Measurements from ENCODE around the gene CACNA1S. TPM values are rescaled to one million over a fixed set of nuclear protein-coding genes. Genes with fewer than 3 reads are reported as not detected.

The CACNA1S gene
- total RNA-seq, 1 experiment from 2014 or later = not detected

DNA sequence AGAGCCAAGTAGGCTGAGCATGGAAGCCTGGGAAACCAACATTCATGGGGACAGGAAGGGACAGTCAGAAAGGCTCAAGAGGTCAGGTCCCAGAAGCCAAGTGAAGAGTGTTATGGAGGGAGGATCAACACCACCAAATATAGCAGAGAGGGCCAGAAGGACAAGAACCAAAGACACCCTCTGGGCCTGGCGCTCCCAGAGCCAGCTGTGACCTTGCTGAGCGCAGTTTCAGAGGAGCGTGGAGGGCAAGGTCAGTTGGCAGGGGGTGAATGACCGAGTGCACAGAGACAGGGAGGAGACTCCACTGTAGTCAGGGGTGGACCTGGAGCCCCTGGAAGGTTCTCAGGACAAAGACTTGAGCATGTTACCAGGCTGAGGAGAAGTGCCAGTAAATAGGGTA, 19.2 kb upstream of the CACNA1S start:
- in situ Hi-C loops (cut with HindIII; ENCODE audit: low pct_unique_long_range_greater_than_20kb, low sequenced_read_pairs) (no loop called here), intact Hi-C loops (cut with micrococcal nuclease; ENCODE audit: unreplicated experiment) (no loop called here)
- DNase-seq (ENCODE audit: low read depth, low spot score) (no peak), ATAC-seq (no peak)
- TF ChIP-seq SIN3A (IDR thresholded peaks at IDR 0.05; ENCODE audit: borderline replicate concordance, insufficient read depth, low read depth, low read length) (no peak), POLR2AphosphoS5 (IDR thresholded peaks at IDR 0.05; ENCODE audit: low read depth, low read length) (no peak), TCF7L2 (IDR thresholded peaks at IDR 0.05; ENCODE audit: low read depth, low read length) (no peak)
- TF ChIP-seq, protein P1, sequence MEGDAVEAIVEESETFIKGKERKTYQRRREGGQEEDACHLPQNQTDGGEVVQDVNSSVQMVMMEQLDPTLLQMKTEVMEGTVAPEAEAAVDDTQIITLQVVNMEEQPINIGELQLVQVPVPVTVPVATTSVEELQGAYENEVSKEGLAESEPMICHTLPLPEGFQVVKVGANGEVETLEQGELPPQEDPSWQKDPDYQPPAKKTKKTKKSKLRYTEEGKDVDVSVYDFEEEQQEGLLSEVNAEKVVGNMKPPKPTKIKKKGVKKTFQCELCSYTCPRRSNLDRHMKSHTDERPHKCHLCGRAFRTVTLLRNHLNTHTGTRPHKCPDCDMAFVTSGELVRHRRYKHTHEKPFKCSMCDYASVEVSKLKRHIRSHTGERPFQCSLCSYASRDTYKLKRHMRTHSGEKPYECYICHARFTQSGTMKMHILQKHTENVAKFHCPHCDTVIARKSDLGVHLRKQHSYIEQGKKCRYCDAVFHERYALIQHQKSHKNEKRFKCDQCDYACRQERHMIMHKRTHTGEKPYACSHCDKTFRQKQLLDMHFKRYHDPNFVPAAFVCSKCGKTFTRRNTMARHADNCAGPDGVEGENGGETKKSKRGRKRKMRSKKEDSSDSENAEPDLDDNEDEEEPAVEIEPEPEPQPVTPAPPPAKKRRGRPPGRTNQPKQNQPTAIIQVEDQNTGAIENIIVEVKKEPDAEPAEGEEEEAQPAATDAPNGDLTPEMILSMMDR (IDR thresholded peaks at IDR 0.05) = no peak
- TF ChIP-seq, protein P2, sequence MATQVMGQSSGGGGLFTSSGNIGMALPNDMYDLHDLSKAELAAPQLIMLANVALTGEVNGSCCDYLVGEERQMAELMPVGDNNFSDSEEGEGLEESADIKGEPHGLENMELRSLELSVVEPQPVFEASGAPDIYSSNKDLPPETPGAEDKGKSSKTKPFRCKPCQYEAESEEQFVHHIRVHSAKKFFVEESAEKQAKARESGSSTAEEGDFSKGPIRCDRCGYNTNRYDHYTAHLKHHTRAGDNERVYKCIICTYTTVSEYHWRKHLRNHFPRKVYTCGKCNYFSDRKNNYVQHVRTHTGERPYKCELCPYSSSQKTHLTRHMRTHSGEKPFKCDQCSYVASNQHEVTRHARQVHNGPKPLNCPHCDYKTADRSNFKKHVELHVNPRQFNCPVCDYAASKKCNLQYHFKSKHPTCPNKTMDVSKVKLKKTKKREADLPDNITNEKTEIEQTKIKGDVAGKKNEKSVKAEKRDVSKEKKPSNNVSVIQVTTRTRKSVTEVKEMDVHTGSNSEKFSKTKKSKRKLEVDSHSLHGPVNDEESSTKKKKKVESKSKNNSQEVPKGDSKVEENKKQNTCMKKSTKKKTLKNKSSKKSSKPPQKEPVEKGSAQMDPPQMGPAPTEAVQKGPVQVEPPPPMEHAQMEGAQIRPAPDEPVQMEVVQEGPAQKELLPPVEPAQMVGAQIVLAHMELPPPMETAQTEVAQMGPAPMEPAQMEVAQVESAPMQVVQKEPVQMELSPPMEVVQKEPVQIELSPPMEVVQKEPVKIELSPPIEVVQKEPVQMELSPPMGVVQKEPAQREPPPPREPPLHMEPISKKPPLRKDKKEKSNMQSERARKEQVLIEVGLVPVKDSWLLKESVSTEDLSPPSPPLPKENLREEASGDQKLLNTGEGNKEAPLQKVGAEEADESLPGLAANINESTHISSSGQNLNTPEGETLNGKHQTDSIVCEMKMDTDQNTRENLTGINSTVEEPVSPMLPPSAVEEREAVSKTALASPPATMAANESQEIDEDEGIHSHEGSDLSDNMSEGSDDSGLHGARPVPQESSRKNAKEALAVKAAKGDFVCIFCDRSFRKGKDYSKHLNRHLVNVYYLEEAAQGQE (IDR thresholded peaks at IDR 0.05; ENCODE audit: insufficient read depth in 1 of 2, low read depth in 2 of 2, low read length in 1 of 2) = no peak
- POLR2A ChIA-PET = no interaction called here
- CTCF ChIA-PET = no interaction called here
- no peaks in the 10 kb centered on the region for H3K9me3 ChIP-seq (ENCODE audit: control insufficient read depth, insufficient read depth, low read depth, low read length)
- H3K4me1 ChIP-seq (ENCODE audit: control insufficient read depth, insufficient read depth, low read length) = peaks cover 5% of the 10 kb centered on the region
- H3K27ac ChIP-seq (ENCODE audit: low read length) = no peak overlapping the region
- no peak overlapping the region for H3K4me3 ChIP-seq (ENCODE audit: low read depth in 2 of 2, low read length in 2 of 2)
- no peaks in the 10 kb centered on the region for H3K27me3 ChIP-seq (ENCODE audit: control insufficient read depth, insufficient read depth, low read length)
- BruUV-seq (replicated peaks) = no TSS peak
- H3K36me3 ChIP-seq (ENCODE audit: control insufficient read depth, insufficient read depth, low read length) = no peaks in the 10 kb centered on the region; the same call in 1 of the 2 replicates

DNA sequence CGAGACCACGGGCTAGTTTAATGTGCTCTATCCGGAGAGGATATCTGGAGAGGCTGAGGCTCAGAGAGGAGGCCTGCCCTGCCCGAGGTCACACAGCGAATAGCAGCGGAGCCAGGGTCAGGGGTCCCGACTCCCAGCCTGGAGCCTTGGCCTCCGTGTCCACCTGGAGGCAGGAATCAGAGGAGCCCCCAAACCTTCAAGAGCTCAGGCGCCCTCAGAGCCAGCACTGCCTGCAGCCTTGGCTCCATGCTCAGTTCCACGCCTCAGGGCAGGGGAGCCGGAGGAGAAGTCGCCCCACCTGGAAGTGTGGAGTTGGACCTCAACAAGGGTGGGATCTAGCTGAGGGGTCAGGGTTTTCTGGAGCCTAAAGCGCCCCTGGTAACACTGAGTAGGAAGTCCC, 16.7 kb upstream of the CACNA1S start:
- no peak overlapping the region for H3K27ac ChIP-seq (ENCODE audit: low read length)
- ATAC-seq (no peak), DNase-seq (ENCODE audit: low read depth, low spot score) (no peak)
- ChIA-PET CTCF (interaction anchor here (0.9 to 1.0 kb wide), 2 partner anchors 9 to 10 kb away, joined by 4 to 5 read pairs; no protein-coding TSS in a partner anchor), POLR2A (no interaction called here)
- H3K9me3 ChIP-seq (ENCODE audit: control insufficient read depth, insufficient read depth, low read depth, low read length) = no peaks in the 10 kb centered on the region
- H3K4me3 ChIP-seq (ENCODE audit: low read depth in 2 of 2, low read length in 2 of 2) = no peak overlapping the region
- H3K36me3 ChIP-seq (ENCODE audit: control insufficient read depth, insufficient read depth, low read length) = no peaks in the 10 kb centered on the region
- BruUV-seq (replicated peaks) = no TSS peak
- H3K27me3 ChIP-seq (ENCODE audit: control insufficient read depth, insufficient read depth, low read length) = peaks cover under 1% of the 10 kb centered on the region; the same call in 1 of the 2 replicates
- peaks cover 5% of the 10 kb centered on the region for H3K4me1 ChIP-seq (ENCODE audit: control insufficient read depth, insufficient read depth, low read length)
- in situ Hi-C loops (cut with HindIII; ENCODE audit: low pct_unique_long_range_greater_than_20kb, low sequenced_read_pairs) (no loop called here), intact Hi-C loops (cut with micrococcal nuclease; ENCODE audit: unreplicated experiment) (no loop called here)
- TF ChIP-seq, protein P2 (IDR thresholded peaks at IDR 0.05; ENCODE audit: insufficient read depth in 1 of 2, low read depth in 2 of 2, low read length in 1 of 2) = no peak
- TF ChIP-seq POLR2AphosphoS5 (IDR thresholded peaks at IDR 0.05; ENCODE audit: low read depth, low read length) (no peak), SIN3A (IDR thresholded peaks at IDR 0.05; ENCODE audit: borderline replicate concordance, insufficient read depth, low read depth, low read length) (no peak), TCF7L2 (IDR thresholded peaks at IDR 0.05; ENCODE audit: low read depth, low read length) (no peak)
- TF ChIP-seq, protein P1 (IDR thresholded peaks at IDR 0.05) = no peak

Measured in Panc1 (cell line).